C4-2B (cell line): Measurements from ENCODE around the gene HSH2D.

Experiments
- ZFX ChIP-seq: fragments of 450-650 bp; IDR thresholded peaks from 2 replicates; pipeline ENCODE4 v1.6.1; 2017
- TF ChIP-seq, protein P1 (sequence below): fragments of 450-650 bp; conservative IDR thresholded peaks from 2 replicates; pipeline ENCODE4 v1.5.1; 2017; ENCODE audit warnings: mild to moderate bottlenecking

DNA sequence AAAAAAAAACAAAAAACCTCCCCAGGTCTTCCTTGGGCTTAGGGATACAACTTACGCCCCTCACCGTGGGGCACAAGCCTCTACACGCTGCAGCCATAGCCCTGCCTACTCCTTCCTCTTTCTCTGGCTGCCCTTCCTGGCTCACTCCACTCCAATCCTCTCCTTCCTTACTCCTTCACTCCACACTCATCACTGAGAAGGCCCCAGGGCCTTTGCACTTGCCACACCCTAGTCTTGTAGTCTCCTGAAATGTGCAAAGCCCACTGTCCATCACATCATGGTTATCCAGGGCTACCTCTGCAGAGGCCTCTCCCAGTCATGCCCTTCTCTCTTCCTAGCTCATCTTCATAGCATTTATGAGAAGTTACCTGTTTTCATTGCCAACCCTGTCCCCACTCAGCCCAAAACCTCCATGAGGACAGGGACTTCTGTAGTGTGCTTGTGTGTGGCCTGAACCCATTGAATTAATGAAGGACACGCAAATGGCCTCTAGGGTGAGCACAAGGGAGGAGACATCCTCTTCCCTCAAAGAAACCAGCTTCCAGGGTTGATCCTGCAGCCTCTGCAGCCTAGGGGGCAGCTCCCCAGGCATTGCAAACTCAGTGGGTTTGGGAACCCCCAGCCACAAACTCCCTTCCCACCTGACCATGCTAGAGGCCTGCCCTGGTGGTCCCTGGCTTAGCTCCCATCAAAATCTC is 7.9 kb upstream of the HSH2D start:
- TF ChIP-seq, protein P1, sequence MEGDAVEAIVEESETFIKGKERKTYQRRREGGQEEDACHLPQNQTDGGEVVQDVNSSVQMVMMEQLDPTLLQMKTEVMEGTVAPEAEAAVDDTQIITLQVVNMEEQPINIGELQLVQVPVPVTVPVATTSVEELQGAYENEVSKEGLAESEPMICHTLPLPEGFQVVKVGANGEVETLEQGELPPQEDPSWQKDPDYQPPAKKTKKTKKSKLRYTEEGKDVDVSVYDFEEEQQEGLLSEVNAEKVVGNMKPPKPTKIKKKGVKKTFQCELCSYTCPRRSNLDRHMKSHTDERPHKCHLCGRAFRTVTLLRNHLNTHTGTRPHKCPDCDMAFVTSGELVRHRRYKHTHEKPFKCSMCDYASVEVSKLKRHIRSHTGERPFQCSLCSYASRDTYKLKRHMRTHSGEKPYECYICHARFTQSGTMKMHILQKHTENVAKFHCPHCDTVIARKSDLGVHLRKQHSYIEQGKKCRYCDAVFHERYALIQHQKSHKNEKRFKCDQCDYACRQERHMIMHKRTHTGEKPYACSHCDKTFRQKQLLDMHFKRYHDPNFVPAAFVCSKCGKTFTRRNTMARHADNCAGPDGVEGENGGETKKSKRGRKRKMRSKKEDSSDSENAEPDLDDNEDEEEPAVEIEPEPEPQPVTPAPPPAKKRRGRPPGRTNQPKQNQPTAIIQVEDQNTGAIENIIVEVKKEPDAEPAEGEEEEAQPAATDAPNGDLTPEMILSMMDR: no peak
- no peak for TF ChIP-seq ZFX
